HAP-1 (cell line): ENCODE data around the gene TSPAN32.

Experiments
- DNase-seq, 2 experiments: peaks; one replicate each; pipeline ENCODE4 v3.0.0-alpha.2; 2016 to 2020; ENCODE audit warnings: low spot score in 2 of 2
- H3K27me3 ChIP-seq: fragments of 250-450 bp; sonication (Bioruptor Pico); 2 replicates; pipeline ENCODE4 v1.5.1; 2020; ENCODE audit warnings: low read depth, mild to moderate bottlenecking, moderate library complexity
- H3K36me3 ChIP-seq: fragments of 250-450 bp; sonication (Bioruptor Pico); replicated peaks from 2 replicates; pipeline ENCODE4 v1.5.1; 2020; ENCODE audit warnings: mild to moderate bottlenecking
- H3K4me1 ChIP-seq: fragments of 250-450 bp; sonication (Bioruptor Pico); 2 replicates; pipeline ENCODE4 v1.5.1; 2020; ENCODE audit warnings: mild to moderate bottlenecking
- H3K4me3 ChIP-seq: fragments of 250-450 bp; sonication (Bioruptor Pico); 2 replicates; pipeline ENCODE4 v1.5.1; 2020; ENCODE audit warnings: mild to moderate bottlenecking, moderate library complexity
- H3K9me3 ChIP-seq: fragments of 250-450 bp; sonication (Bioruptor Pico); 2 replicates; pipeline ENCODE4 v1.5.1; 2020; ENCODE audit warnings: mild to moderate bottlenecking, moderate library complexity
- in situ Hi-C: fragments of 300-500 bp; cut with MboI; formaldehyde crosslinking; loops from 3 replicates; pipeline ENCODE4 v1.14.3; 2020; ENCODE audit warnings: low sequenced_read_pairs, inconsistent platforms, mixed read lengths

TSPAN32 gene

GRCh38 chr11:2287091-2287490 is 14.7 kb upstream of the TSPAN32 start:
- H3K4me1 ChIP-seq: no peaks in the 10 kb centered on the region; the same call in 1 of the 2 replicates
- no peaks in the 10 kb centered on the region for H3K36me3 ChIP-seq
- DNase-seq: peak in 1 of 2 experiments; percentile 1
- in situ Hi-C loops: no loop called here
- H3K27me3 ChIP-seq: 0 out of 2 replicates have a peak, but pooled peaks cover 4% of the 10 kb centered on the region
- no peak overlapping the region for H3K4me3 ChIP-seq
- 0 out of 2 replicates have a peak, but pooled peaks cover 2% of the 10 kb centered on the region for H3K9me3 ChIP-seq

- no peak overlapping the region for H3K4me3 ChIP-seq
- H3K4me1 ChIP-seq: no peaks in the 10 kb centered on the region
- H3K36me3 ChIP-seq: no peaks in the 10 kb centered on the region
- peak in 1 of 2 experiments; percentile 2 for DNase-seq
- no peaks in the 10 kb centered on the region; the same call in 1 of the 2 replicates for H3K27me3 ChIP-seq
- in situ Hi-C loops: no loop called here
- no peaks in the 10 kb centered on the region for H3K9me3 ChIP-seq
Observed at GRCh38 chr11:2289350-2289749, 12.5 kb upstream of the TSPAN32 start.

- no peaks in the 10 kb centered on the region; the same call in 1 of the 2 replicates for H3K27me3 ChIP-seq
- in situ Hi-C loops: no loop called here
- peak in 1 of 2 experiments; percentile 1 for DNase-seq
Observed at GRCh38 chr11:2289859-2290258, 12.0 kb upstream of the TSPAN32 start.

GRCh38 chr11:2290351-2290841 is 11.4 kb upstream of the TSPAN32 start:
- in situ Hi-C loops: no loop called here
- H3K4me3 ChIP-seq: no peak overlapping the region
- H3K4me1 ChIP-seq: no peaks in the 10 kb centered on the region
- H3K36me3 ChIP-seq: no peaks in the 10 kb centered on the region
- peaks cover 4% of the 10 kb centered on the region; the same call in 1 of the 2 replicates for H3K27me3 ChIP-seq
- H3K9me3 ChIP-seq: no peaks in the 10 kb centered on the region
- peak in 1 of 2 experiments; percentile 7 for DNase-seq

More at GRCh38 chr11:2289859-2290258, 12.0 kb upstream of the TSPAN32 start:
- no peaks in the 10 kb centered on the region for H3K9me3 ChIP-seq
- no peaks in the 10 kb centered on the region for H3K36me3 ChIP-seq
- no peak overlapping the region for H3K4me3 ChIP-seq
- H3K4me1 ChIP-seq: no peaks in the 10 kb centered on the region

GRCh38 chr11:2293531-2293971 is 8.3 kb upstream of the TSPAN32 start:
- peaks cover 4% of the 10 kb centered on the region; the same call in 1 of the 2 replicates for H3K27me3 ChIP-seq
- no peaks in the 10 kb centered on the region for H3K4me1 ChIP-seq
- no peaks in the 10 kb centered on the region for H3K36me3 ChIP-seq
- no peaks in the 10 kb centered on the region for H3K9me3 ChIP-seq
- peak in 1 of 2 experiments; percentile 3 for DNase-seq
- H3K4me3 ChIP-seq: no peak overlapping the region
- in situ Hi-C loops: no loop called here

GRCh38 chr11:2293984-2294925 is 7.6 kb upstream of the TSPAN32 start:
- DNase-seq: peak in 1 of 2 experiments; percentile 8
- Histone ChIP-seq H3K4me1 (no peaks in the 10 kb centered on the region), H3K36me3 (no peaks in the 10 kb centered on the region), H3K9me3 (no peaks in the 10 kb centered on the region), H3K27me3 (peaks cover 4% of the 10 kb centered on the region; the same call in 1 of the 2 replicates), H3K4me3 (no peak overlapping the region)
- in situ Hi-C loops: no loop called here

GRCh38 chr11:2294926-2295290 is 6.9 kb upstream of the TSPAN32 start:
- peak in 1 of 2 experiments; percentile 1 for DNase-seq
- Histone ChIP-seq H3K4me3 (no peak overlapping the region), H3K9me3 (no peaks in the 10 kb centered on the region), H3K27me3 (peaks cover 4% of the 10 kb centered on the region; the same call in 1 of the 2 replicates), H3K4me1 (no peaks in the 10 kb centered on the region), H3K36me3 (no peaks in the 10 kb centered on the region)
- in situ Hi-C loops: no loop called here

GRCh38 chr11:2295971-2296912 is 5.6 kb upstream of the TSPAN32 start:
- Histone ChIP-seq H3K9me3 (no peaks in the 10 kb centered on the region), H3K36me3 (no peaks in the 10 kb centered on the region), H3K4me1 (no peaks in the 10 kb centered on the region), H3K27me3 (peaks cover 4% of the 10 kb centered on the region; the same call in 1 of the 2 replicates), H3K4me3 (no peak overlapping the region)
- in situ Hi-C loops: no loop called here
- peak in 1 of 2 experiments; percentile 3 for DNase-seq

- DNase-seq: peak in 1 of 2 experiments; percentile 5
- in situ Hi-C loops: no loop called here
- Histone ChIP-seq H3K4me3 (no peak overlapping the region), H3K9me3 (no peaks in the 10 kb centered on the region), H3K27me3 (peaks cover 4% of the 10 kb centered on the region; the same call in 1 of the 2 replicates), H3K36me3 (no peaks in the 10 kb centered on the region), H3K4me1 (no peaks in the 10 kb centered on the region)
Observed at GRCh38 chr11:2296913-2297622, 4.7 kb upstream of the TSPAN32 start.

- H3K4me1 ChIP-seq: no peaks in the 10 kb centered on the region
- no peaks in the 10 kb centered on the region for H3K9me3 ChIP-seq
- in situ Hi-C loops: no loop called here
- peak in 1 of 2 experiments; percentile 1 for DNase-seq
- no peak overlapping the region for H3K4me3 ChIP-seq
- no peaks in the 10 kb centered on the region for H3K36me3 ChIP-seq
- peaks cover 4% of the 10 kb centered on the region; the same call in 1 of the 2 replicates for H3K27me3 ChIP-seq
Observed at GRCh38 chr11:2297623-2298030, 4.2 kb upstream of the TSPAN32 start.

GRCh38 chr11:2298131-2298794 is 3.5 kb upstream of the TSPAN32 start:
- peak in 1 of 2 experiments; percentile 5 for DNase-seq
- in situ Hi-C loops: no loop called here
- no peak overlapping the region for H3K4me3 ChIP-seq
- H3K4me1 ChIP-seq: no peaks in the 10 kb centered on the region
- H3K9me3 ChIP-seq: no peaks in the 10 kb centered on the region
- no peaks in the 10 kb centered on the region for H3K36me3 ChIP-seq
- peaks cover 4% of the 10 kb centered on the region; the same call in 1 of the 2 replicates for H3K27me3 ChIP-seq
